Stomach smooth muscle (tissue), 2 donors: ENCODE measurements around the gene ATP10B.
"Not testable (repeated sequence)": the region's sequence is repeated elsewhere in the genome, so short reads cannot be mapped to it uniquely, and the experiment has no call there.

Experiments used
- H3K27ac ChIP-seq: one replicate; pipeline ENCODE4 v1.7.0; 2013; ENCODE audit warnings: mild to moderate bottlenecking, low read length, inconsistent platforms
- H3K27me3 ChIP-seq, 2 donors: one replicate each; pipeline ENCODE4 v1.7.0; 2013; ENCODE audit warnings: low read length in 2 of 2; ENCODE audit not compliant: insufficient read depth in 2 of 2, control insufficient read depth in 1 of 2
- H3K36me3 ChIP-seq, 2 donors: one replicate each; pipeline ENCODE4 v1.7.0; 2013; ENCODE audit warnings: low read length in 2 of 2; ENCODE audit not compliant: control insufficient read depth in 2 of 2, insufficient read depth in 2 of 2
- H3K4me1 ChIP-seq: one replicate; pipeline ENCODE4 v1.7.0; 2013; ENCODE audit warnings: low read length; ENCODE audit not compliant: control insufficient read depth, insufficient read depth
- H3K4me3 ChIP-seq, 2 donors: one replicate each; pipeline ENCODE4 v1.7.0; 2013; ENCODE audit warnings: low read length in 2 of 2
- H3K9ac ChIP-seq, 2 donors: one replicate each; pipeline ENCODE4 v1.7.0; 2013; ENCODE audit warnings: low read length in 2 of 2, mild to moderate bottlenecking in 1 of 2
- H3K9me3 ChIP-seq, 2 donors: one replicate each; pipeline ENCODE4 v1.7.0; 2013; ENCODE audit warnings: low read length in 2 of 2; ENCODE audit not compliant: control insufficient read depth in 2 of 2
- donor health status: healthy.
- donor health status: Pancreatic carcinoma.

Gene ATP10B

DNA sequence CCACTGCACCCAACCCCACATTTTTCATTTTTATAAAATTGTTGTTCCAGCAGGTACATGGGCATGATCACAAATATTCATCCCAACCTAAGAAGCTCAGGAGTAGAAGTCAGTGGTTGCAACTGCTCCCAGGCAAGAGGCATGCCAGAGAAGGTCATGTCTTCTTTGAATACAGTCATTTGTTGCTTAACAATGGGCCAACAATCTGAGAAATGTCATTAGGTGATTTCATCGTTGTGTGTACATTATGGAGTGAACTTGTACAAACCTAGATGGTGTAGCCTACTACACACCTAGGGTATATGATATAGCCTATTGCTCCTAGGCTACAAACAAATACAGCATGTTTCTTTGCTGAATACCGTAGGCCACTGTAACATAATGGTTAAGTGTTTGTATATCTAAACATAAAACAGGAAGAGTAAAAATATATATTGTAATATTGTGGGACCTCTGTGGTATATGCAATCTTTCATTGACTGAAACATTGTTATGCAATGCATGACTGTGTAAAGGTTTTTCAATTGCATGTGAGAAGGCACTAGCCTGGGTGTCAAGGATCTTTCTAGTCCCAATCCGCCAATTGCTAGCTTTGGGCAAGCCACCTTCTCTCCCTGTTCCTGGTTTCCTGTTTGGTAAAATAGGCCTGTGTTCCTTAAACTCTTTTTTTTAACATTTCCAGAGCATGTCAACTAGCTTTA, 27.6 kb downstream of the ATP10B start:
- Histone ChIP-seq H3K9me3 (peaks cover 5 to 6% of the 10 kb centered on the region in 2 donors), H3K4me3 (no peak overlapping the region), H3K27me3 (no peaks in the 10 kb centered on the region), H3K4me1 (no peaks in the 10 kb centered on the region), H3K27ac (no peak overlapping the region), H3K36me3 (no peaks in the 10 kb centered on the region), H3K9ac (no peak overlapping the region)

DNA sequence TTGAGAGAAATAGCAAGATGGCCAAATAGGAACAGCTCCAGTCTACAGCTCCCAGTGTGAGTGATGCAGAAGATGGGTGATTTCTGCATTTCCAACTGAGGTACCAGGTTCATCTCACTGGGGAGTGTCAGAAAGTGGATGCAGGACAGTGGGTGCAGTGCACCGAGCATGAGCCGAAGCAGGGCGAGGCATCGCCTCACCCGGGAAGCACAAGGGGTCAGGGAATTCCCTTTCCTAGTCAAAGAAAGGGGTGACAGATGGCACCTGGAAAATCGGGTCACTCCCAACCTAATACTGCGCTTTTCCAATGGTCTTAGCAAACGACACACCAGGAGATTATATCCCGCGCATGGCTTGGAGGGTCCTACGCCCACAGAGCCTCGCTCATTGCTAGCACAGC, 39.0 kb downstream of the ATP10B start:
- not testable (repeated sequence) for H3K9ac ChIP-seq, H3K4me3 ChIP-seq, H3K36me3 ChIP-seq, H3K9me3 ChIP-seq, H3K27me3 ChIP-seq, H3K27ac ChIP-seq, H3K4me1 ChIP-seq

DNA sequence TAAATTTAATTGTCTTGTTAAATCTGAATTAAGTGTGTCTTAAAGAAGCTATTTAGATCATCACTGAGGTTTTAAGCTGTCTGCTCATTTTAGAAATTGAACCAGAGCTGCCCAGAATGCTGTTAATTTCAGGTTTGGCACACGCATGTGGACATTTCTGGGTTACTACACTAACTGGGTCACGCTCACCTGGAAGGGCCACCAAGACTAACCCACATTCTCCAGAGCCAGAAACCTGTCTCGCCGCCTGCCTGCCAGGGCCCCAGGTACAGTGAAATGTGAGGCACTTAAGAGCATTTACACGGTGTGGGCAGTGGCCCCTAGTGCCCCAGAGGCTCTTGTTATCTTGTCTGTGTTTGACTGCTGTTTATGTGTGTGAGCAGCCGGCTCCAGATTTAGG, 46.6 kb downstream of the ATP10B start:
- no peak overlapping the region for H3K4me3 ChIP-seq
- peaks cover 3% of the 10 kb centered on the region for H3K4me1 ChIP-seq
- H3K27ac ChIP-seq: no peak overlapping the region
- no peaks in the 10 kb centered on the region for H3K36me3 ChIP-seq
- H3K9me3 ChIP-seq: no peaks in the 10 kb centered on the region
- no peaks in the 10 kb centered on the region for H3K27me3 ChIP-seq
- no peak overlapping the region for H3K9ac ChIP-seq

DNA sequence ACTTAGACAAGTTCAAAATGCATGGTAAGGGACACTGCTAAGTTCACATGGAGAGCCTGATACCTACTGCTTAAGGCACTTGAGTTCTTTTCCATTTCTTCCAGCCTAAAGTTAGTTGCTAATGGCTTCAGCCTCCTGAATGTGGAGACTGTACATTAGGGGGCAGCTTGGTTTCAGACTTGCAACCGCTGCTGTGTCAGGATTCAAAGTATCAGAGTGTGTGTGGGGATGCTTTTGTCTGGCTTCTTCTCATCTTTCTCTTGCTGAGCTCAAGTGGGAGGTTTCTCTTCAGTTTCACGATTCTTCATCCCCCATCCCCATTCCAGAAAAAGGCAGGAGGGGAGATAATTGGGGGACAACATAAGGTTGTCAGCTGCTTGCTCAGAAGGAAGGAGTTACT, 49.4 kb downstream of the ATP10B start:
- no peak overlapping the region for H3K27ac ChIP-seq
- peaks cover 3% of the 10 kb centered on the region for H3K4me1 ChIP-seq

DNA sequence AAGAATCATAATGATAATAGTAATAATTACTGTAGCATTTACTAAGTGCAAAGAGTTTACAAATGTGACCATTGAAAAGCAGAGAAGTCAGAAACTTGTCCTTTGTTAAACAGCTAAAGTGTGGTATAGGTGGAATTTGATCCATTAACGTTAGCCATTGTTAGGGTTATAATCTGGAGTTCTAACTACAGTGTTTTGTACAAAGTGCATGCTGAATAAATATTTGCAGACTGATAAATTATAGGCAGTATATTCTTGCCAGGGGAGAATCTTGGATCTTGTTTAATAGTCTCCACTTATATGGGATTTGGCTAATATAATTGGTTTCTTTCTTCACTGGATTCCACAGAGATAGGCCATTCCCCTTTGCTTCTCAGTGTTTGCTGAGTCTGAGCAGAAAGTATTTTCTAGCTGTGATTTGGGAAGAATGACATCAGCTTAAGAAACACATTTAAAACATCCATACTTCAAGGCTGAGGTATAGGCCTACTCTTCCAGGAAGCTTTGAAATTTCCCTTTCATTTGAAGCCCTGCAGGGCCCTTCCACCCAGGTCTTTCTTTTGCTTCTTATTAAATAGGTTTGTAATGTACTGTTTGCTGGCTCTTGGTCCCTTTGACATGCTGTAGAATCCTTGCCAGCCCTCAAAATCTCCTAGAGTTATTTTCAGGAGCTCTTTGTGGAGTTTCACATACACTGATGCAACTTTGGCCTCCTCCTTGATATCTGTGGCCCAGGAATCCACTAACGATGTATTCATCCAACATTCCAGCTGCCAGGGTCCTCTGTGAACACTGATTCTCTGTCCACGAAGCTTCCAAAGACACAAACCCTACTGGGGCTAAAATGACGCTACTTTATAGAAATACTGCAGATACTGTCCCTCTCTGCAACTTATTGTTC, 51.4 kb downstream of the ATP10B start:
- H3K9me3 ChIP-seq: no peaks in the 10 kb centered on the region
- H3K27ac ChIP-seq: no peak overlapping the region
- no peak overlapping the region for H3K9ac ChIP-seq
- no peaks in the 10 kb centered on the region for H3K27me3 ChIP-seq
- no peaks in the 10 kb centered on the region for H3K36me3 ChIP-seq
- no peak overlapping the region for H3K4me3 ChIP-seq
- H3K4me1 ChIP-seq: peaks cover 3% of the 10 kb centered on the region

More for the DNA sequence above, 49.4 kb downstream of the ATP10B start:
- Histone ChIP-seq H3K9me3 (no peaks in the 10 kb centered on the region), H3K36me3 (no peaks in the 10 kb centered on the region), H3K4me3 (no peak overlapping the region), H3K9ac (no peak overlapping the region), H3K27me3 (no peaks in the 10 kb centered on the region)

DNA sequence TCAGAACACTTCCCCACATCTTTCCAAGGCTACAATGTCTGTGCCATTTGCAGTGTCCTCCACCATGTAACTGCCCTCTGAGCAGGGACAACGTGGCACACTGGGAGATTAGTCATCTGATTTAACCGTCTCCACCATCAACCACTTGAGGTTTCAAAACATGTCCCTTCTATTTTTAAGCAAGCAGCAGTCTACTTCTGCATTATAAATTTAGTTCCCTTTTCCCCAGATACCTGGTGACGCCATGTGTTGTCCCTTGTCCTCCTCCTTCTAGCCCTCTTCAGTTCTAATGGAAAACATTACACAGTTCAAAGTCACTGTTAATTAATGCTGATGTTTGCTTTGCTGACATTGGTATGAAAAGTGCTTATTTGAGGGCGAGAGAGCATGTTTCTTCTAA, 52.8 kb downstream of the ATP10B start:
- Histone ChIP-seq H3K4me1 (peaks cover 3% of the 10 kb centered on the region), H3K36me3 (no peaks in the 10 kb centered on the region), H3K4me3 (no peak overlapping the region), H3K9me3 (no peaks in the 10 kb centered on the region), H3K9ac (no peak overlapping the region), H3K27me3 (no peaks in the 10 kb centered on the region), H3K27ac (no peak overlapping the region)

DNA sequence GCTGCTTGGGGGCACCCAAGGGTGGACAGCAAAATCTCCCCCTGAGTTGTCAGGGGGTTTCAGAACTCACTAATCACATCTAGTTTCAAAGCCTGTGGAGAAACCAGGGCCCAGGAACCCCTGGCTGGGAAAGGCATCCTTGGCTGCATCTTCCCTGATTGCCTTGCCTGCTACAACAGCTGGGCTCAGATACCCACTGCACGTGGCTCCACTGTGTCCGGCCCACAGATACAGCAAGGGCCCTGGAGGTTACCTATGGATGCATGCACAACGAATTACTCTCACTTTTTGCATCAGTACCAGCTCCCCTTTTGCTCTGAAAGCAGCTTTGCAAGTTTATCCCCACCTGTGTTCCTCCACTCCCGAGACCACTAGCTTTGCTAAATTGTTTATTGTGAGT, 55.0 kb downstream of the ATP10B start:
- no peaks in the 10 kb centered on the region for H3K9me3 ChIP-seq
- no peaks in the 10 kb centered on the region for H3K27me3 ChIP-seq
- H3K4me1 ChIP-seq: peaks cover 3% of the 10 kb centered on the region
- H3K9ac ChIP-seq: no peak overlapping the region
- H3K4me3 ChIP-seq: no peak overlapping the region
- no peak overlapping the region for H3K27ac ChIP-seq
- no peaks in the 10 kb centered on the region for H3K36me3 ChIP-seq

DNA sequence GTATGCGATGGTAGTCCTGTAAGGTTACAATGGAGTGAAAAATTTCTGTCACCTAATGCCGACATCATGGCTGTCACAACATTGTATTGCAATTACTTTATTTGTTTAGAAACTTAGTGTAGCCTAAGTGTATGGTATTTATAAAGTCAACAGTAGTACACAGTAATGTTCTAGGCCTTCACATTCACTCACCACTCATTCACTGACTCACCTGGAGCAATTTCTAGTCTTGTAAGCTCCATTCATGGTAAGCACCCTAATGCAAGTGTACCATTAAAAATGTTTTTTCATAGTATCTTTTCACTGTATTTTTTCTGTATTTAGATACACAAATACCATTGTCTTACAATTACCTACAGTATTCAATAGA, 58.5 kb downstream of the ATP10B start:
- no peak overlapping the region for H3K9ac ChIP-seq
- no peaks in the 10 kb centered on the region for H3K4me1 ChIP-seq
- H3K9me3 ChIP-seq: no peaks in the 10 kb centered on the region
- no peaks in the 10 kb centered on the region for H3K36me3 ChIP-seq
- no peak overlapping the region for H3K4me3 ChIP-seq
- H3K27ac ChIP-seq: no peak overlapping the region
- H3K27me3 ChIP-seq: no peaks in the 10 kb centered on the region

DNA sequence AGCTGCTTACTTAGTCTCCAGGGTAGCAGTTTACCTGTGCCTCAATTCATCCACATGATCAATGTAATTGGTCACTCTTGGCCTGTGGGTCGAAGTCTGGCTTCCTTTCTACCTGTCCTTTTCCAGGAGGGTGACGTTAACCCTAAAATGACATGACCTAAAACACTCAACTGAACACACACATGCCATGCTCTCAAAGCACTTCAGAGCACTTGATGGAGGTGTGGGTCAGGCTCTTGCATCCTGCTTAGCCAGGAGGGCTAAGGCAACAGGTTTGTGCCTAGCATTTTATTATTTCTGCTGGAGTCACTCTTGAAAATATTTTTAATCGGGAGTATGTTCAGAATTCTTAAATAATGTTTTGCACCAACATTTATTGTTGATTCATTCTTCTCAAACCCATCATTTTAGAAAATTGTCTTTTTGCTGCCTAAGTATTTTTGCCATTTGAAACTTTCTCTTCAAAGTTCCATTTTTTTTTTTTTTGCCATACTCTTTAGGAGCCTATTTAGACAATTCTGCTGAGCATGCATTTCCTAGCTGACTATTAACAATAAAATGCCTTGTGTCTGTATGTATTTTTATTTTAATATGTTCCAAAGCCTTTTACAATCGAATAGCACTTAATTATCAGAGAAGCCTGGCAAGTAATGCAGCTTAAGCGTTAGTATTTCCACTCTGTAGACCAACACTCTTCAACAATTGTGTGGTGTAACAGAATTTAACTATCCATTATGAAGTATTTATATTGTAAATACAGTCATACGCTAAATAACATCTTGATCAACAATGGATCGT, 59.1 kb downstream of the ATP10B start:
- Histone ChIP-seq H3K27me3 (no peaks in the 10 kb centered on the region), H3K36me3 (no peaks in the 10 kb centered on the region), H3K4me3 (no peak overlapping the region), H3K4me1 (no peaks in the 10 kb centered on the region), H3K27ac (no peak overlapping the region), H3K9me3 (no peaks in the 10 kb centered on the region), H3K9ac (no peak overlapping the region)

DNA sequence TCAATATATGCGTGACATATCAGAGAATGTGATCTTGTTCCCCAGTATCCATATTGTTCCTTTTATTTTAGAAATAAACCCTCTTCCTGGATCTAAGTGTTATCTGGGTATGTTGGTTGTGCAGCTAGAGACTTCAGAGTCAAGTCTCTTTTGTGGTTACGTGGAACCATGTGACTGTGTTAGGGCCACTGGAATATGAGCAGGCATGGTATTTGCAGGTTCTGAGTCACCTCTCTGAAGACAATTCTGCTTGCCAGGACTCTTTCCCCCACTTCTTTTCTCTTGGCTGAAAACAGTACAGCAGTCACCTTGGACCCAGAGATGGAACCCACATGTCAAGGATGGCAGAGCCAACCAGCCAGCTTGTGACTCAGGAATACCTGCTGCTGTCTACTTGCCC, 59.7 kb downstream of the ATP10B start:
- H3K9me3 ChIP-seq: no peaks in the 10 kb centered on the region
- no peaks in the 10 kb centered on the region for H3K4me1 ChIP-seq
- H3K27ac ChIP-seq: no peak overlapping the region
- H3K27me3 ChIP-seq: no peaks in the 10 kb centered on the region
- no peaks in the 10 kb centered on the region for H3K36me3 ChIP-seq
- H3K4me3 ChIP-seq: no peak overlapping the region
- H3K9ac ChIP-seq: no peak overlapping the region
